GM12878 (cell line): ENCODE measurements around the gene CXCR6.

Experiments
- ASH2L ChIP-seq: fragments of 300-600, 200-600 bp; sonication (generic); IDR thresholded peaks from 2 replicates; pipeline ENCODE4 v1.6.1; 2017; ENCODE audit warnings: low read depth, mild to moderate bottlenecking, borderline replicate concordance
- EP300 ChIP-seq, 2 experiments: fragments of 150-350 bp in 1 of 2; IDR thresholded peaks; 2 replicates each; pipeline ENCODE4 v1.6.1; 2011 to 2012; ENCODE audit warnings: low read depth in 2 of 2, low read length in 2 of 2, borderline replicate concordance in 1 of 2, improper control_type of control experiment in 1 of 2, inconsistent platforms in 1 of 2; ENCODE audit not compliant: control insufficient read depth in 1 of 2
- MXI1 ChIP-seq: fragments of 150-350 bp; IDR thresholded peaks from 2 replicates; pipeline ENCODE4 v1.6.1; 2011; ENCODE audit warnings: low read depth, mild to moderate bottlenecking, inconsistent platforms, low read length, improper control_type of control experiment
- POLR2A ChIP-seq: IDR thresholded peaks from 2 replicates; pipeline ENCODE4 v1.6.1; 2011; ENCODE audit warnings: low read depth, mild to moderate bottlenecking, low read length
- POLR2AphosphoS5 ChIP-seq: IDR thresholded peaks from 2 replicates; pipeline ENCODE4 v1.6.1; 2011; ENCODE audit warnings: mild to moderate bottlenecking, low read length, inconsistent platforms
- POU2F2 ChIP-seq: IDR thresholded peaks from 3 replicates; pipeline ENCODE4 v1.6.1; 2011; ENCODE audit warnings: low read depth, mild to moderate bottlenecking, low read length, borderline replicate concordance
- TF ChIP-seq, protein P1 (sequence below): IDR thresholded peaks from 2 replicates; pipeline ENCODE4 v1.6.1; 2012; ENCODE audit warnings: low read depth, low read length, improper control_type of control experiment

DNA sequence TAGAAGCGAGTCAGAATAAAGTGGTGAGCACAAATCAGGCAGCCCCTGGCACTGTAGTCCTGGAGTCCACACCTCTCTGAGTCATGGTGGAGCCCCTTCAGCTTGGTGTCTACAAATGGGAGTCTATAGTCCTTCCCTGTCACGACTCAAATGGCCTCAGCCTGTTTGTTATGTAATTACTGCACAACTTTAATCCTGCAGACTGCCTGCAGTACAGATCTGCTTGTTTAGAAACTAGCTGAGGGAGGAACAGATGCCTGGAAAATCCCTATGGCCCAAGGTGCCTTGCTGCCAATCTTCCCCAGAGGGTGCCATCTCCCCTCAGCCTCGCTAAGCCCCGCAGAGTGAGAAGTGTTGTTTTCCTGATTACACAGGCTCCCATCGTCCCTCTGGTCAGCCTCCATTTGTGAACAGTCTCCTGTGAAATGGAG lies 3.9 kb upstream of the CXCR6 start:
- TF ChIP-seq POLR2AphosphoS5 = no peak
- no peak for TF ChIP-seq ASH2L
- no peak for TF ChIP-seq MXI1
- no peak for TF ChIP-seq POLR2A
- no peak for TF ChIP-seq EP300 (IDR thresholded peaks at IDR 0.05; ENCODE audit: borderline replicate concordance in 1 of 2, control insufficient read depth in 1 of 2, low read depth in 2 of 2, low read length in 2 of 2)
- TF ChIP-seq, protein P1, sequence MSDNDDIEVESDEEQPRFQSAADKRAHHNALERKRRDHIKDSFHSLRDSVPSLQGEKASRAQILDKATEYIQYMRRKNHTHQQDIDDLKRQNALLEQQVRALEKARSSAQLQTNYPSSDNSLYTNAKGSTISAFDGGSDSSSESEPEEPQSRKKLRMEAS = no peak
- no peak for TF ChIP-seq POU2F2
